Measurements from ENCODE around the gene KCNIP3. TPM values are rescaled to one million over a fixed set of nuclear protein-coding genes. Genes with fewer than 3 reads are reported as not detected.

Gene KCNIP3
- total RNA-seq, 1 donor from 2014 or later = under 0.01 TPM

- no peaks in the 10 kb centered on the region for H3K36me3 ChIP-seq (ENCODE audit: control insufficient read depth, insufficient read depth, low read length)
- TF ChIP-seq, protein P1, sequence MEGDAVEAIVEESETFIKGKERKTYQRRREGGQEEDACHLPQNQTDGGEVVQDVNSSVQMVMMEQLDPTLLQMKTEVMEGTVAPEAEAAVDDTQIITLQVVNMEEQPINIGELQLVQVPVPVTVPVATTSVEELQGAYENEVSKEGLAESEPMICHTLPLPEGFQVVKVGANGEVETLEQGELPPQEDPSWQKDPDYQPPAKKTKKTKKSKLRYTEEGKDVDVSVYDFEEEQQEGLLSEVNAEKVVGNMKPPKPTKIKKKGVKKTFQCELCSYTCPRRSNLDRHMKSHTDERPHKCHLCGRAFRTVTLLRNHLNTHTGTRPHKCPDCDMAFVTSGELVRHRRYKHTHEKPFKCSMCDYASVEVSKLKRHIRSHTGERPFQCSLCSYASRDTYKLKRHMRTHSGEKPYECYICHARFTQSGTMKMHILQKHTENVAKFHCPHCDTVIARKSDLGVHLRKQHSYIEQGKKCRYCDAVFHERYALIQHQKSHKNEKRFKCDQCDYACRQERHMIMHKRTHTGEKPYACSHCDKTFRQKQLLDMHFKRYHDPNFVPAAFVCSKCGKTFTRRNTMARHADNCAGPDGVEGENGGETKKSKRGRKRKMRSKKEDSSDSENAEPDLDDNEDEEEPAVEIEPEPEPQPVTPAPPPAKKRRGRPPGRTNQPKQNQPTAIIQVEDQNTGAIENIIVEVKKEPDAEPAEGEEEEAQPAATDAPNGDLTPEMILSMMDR (IDR thresholded peaks at IDR 0.05; ENCODE audit: insufficient read depth, low read length, severe bottlenecking) = no peak
- no peak for FAIRE-seq
- peaks cover 4% of the 10 kb centered on the region for H3K27me3 ChIP-seq (ENCODE audit: control insufficient read depth, insufficient read depth, low read length)
- DNase-seq (ENCODE audit: low read depth) = no peak
- no peak overlapping the region for H3K4me3 ChIP-seq (ENCODE audit: low read depth, low read length)
Measured at GRCh38 chr2:95348609-95349567, 51.7 kb downstream of the KCNIP3 start.

DNA sequence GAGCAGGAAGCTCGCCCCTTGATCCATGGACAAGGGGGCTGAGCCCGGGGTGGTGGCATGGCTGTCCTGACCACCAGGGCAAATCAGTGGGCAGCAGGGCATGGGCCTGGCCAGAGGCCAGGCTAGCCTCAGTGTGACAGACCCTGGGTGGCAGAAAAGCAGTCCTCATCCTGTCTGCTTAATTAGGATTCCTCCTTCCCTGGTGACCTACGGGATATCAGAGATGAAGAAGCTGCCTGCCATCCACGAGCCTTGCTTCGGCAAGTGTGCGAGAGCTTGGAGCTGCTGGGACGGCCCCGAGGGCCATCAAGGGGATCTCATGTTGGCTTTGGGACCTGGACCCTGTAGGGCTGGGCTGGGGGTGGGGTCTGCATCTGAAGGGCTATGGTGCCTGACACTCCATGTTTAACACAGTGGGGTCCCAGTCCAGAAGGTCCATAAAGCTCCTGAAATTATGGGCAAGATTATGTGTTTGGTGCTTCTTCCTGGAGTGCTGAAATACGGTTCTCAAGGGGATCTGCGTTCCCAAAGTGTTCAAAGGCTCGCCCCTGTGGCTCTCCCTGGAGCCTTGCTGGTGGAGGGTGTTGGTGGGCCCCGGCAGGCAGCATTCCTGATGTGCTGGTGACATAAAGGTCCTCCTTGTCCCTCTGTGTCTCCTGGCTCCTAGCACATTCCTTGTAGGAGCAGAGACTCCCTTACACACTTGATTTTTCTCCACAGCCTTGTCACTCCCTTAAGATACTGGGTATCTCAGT is 52.6 kb downstream of the KCNIP3 start:
- FAIRE-seq = no peak
- no peak overlapping the region for H3K4me3 ChIP-seq (ENCODE audit: low read depth, low read length)
- peaks cover 4% of the 10 kb centered on the region for H3K27me3 ChIP-seq (ENCODE audit: control insufficient read depth, insufficient read depth, low read length)
- TF ChIP-seq, protein P1 (IDR thresholded peaks at IDR 0.05; ENCODE audit: insufficient read depth, low read length, severe bottlenecking) = no peak
- H3K36me3 ChIP-seq (ENCODE audit: control insufficient read depth, insufficient read depth, low read length) = no peaks in the 10 kb centered on the region
- no peak for DNase-seq (ENCODE audit: low read depth)

DNA sequence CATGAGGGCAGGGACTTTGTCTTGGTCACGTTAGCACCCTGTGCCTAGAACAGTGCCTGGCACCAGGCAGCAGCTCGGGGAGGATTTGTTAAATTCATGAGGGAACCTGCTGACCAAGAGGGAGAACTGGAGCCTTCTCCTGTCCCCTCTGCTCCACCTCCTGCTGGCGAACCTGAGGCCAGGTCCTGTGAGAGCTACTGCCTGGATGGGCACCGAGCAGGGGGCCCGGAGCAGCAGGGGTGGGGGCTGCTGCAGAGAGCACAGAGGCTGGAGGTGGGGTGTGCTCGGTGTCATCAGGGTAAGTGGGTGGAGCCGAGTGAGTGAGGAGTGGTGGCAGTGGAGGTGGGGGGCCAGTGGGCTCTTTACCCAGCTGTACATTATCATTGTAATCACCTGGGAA is 53.2 kb downstream of the KCNIP3 start:
- Histone ChIP-seq H3K4me3 (ENCODE audit: low read depth, low read length) (no peak overlapping the region), H3K36me3 (ENCODE audit: control insufficient read depth, insufficient read depth, low read length) (no peaks in the 10 kb centered on the region), H3K27me3 (ENCODE audit: control insufficient read depth, insufficient read depth, low read length) (peaks cover 4% of the 10 kb centered on the region)
- FAIRE-seq = no peak
- TF ChIP-seq, protein P1 (IDR thresholded peaks at IDR 0.05; ENCODE audit: insufficient read depth, low read length, severe bottlenecking) = no peak
- DNase-seq (ENCODE audit: low read depth) = no peak

GRCh38 chr2:95350774-95351597 is 53.8 kb downstream of the KCNIP3 start:
- TF ChIP-seq, protein P1 (IDR thresholded peaks at IDR 0.05; ENCODE audit: insufficient read depth, low read length, severe bottlenecking) = no peak
- Histone ChIP-seq H3K27me3 (ENCODE audit: control insufficient read depth, insufficient read depth, low read length) (peaks cover 4% of the 10 kb centered on the region), H3K36me3 (ENCODE audit: control insufficient read depth, insufficient read depth, low read length) (no peaks in the 10 kb centered on the region), H3K4me3 (ENCODE audit: low read depth, low read length) (no peak overlapping the region)
- FAIRE-seq (no peak), DNase-seq (ENCODE audit: low read depth) (no peak)

DNA sequence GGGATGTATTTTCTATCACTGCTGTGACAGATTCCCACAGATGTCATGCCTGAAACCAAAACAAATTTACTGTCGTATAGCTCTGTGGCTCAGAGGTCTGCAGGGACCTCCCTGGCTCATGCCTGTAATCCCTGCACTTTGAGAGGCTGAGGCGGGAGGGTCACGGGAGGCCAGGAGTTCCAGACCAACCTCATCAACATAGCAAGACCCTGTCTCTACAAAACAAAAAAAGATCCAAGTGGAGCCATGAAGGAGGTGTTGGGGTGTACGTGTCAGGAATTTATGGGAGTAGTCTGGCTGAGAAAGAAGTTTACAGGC is 54.4 kb downstream of the KCNIP3 start:
- FAIRE-seq = no peak
- TF ChIP-seq, protein P1 (IDR thresholded peaks at IDR 0.05; ENCODE audit: insufficient read depth, low read length, severe bottlenecking) = no peak
- no peak overlapping the region for H3K4me3 ChIP-seq (ENCODE audit: low read depth, low read length)
- H3K36me3 ChIP-seq (ENCODE audit: control insufficient read depth, insufficient read depth, low read length) = no peaks in the 10 kb centered on the region
- no peak for DNase-seq (ENCODE audit: low read depth)
- peaks cover 4% of the 10 kb centered on the region for H3K27me3 ChIP-seq (ENCODE audit: control insufficient read depth, insufficient read depth, low read length)

Measured in bronchial epithelial cell (primary cell).